Measurements from ENCODE around the gene SGSM1. TPM values are rescaled to one million over a fixed set of nuclear protein-coding genes. Genes with fewer than 3 reads are reported as not detected.
"Not testable (repeated sequence)": the region's sequence is repeated elsewhere in the genome, so short reads cannot be mapped to it uniquely, and the experiment has no call there.

Gene SGSM1
- total RNA-seq, 2 experiments from 2014 or later: 0.12 to 0.17 TPM

DNA sequence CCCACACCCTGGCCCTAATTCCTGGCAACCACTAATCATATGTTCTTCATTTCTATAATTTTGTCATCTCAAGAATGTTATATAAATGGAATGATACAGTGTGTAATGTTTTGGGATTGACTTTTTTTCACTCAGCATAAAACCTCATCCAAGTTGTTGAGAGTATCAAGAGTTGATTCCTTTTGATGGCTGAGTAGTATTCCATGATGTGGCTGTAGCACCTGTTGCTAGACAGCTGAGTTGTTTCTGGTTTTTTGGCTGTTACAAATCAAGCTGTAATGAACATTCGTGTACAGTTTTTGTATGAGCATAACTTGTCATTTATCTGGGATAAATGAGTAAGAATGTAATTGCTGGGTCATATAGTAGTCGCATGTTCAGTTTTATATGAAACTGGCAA, 81.2 kb downstream of the SGSM1 start:
- H3K4me3 Mint-ChIP-seq: no peak overlapping the region
- DNase-seq: no peak
- no peaks in the 10 kb centered on the region for H3K4me1 Mint-ChIP-seq (ENCODE audit: low read depth)
- no peaks in the 10 kb centered on the region for H3K36me3 Mint-ChIP-seq (ENCODE audit: low read depth)
- H3K27ac Mint-ChIP-seq: no peak overlapping the region
- intact Hi-C loops (cut with micrococcal nuclease): no loop called here
- H3K9me3 Mint-ChIP-seq: no peaks in the 10 kb centered on the region
- H3K27me3 Mint-ChIP-seq (ENCODE audit: low read depth): no peaks in the 10 kb centered on the region
- CTCF ChIA-PET: no interaction called here

DNA sequence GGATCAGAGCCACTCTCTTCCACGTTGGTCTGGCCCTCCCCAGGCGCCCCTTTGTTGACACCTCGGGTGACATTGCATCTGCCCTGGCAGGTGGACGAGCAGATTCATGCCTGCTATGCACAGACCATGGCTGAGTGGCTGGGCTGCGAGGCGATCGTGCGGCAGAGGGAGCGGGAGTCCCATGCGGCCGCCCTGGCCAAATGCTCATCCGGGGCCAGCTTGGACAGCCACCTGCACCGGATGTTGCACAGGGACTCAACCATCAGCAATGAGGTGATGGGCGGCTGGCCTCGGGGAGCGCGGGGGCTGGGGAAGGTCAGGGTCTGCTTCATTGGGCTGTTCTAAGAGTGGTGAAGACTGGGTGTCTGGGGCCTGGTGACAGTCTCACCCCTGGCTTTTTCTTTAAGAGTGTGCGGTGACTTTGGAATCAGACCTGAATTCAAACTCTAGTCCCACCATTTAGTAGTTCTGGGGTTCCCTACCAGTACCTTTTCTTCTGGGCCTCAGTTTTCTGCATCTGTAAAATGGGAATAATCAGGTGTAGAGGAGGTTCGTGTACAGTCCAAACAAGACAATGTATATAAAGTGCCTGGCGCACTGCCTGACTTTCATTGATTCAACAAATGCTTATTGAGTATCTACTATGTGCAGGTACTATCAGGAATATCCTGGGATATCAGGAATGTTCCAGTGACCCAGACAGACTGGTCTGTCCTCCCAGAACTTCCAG, 87.5 kb downstream of the SGSM1 start:
- Mint-ChIP-seq H3K4me3 (no peak overlapping the region), H3K27me3 (ENCODE audit: low read depth) (no peaks in the 10 kb centered on the region), H3K27ac (no peak overlapping the region), H3K9me3 (no peaks in the 10 kb centered on the region), H3K36me3 (ENCODE audit: low read depth) (no peaks in the 10 kb centered on the region), H3K4me1 (ENCODE audit: low read depth) (no peaks in the 10 kb centered on the region)
- no peak for DNase-seq
- CTCF ChIA-PET: no interaction called here
- intact Hi-C loops (cut with micrococcal nuclease): no loop called here

DNA sequence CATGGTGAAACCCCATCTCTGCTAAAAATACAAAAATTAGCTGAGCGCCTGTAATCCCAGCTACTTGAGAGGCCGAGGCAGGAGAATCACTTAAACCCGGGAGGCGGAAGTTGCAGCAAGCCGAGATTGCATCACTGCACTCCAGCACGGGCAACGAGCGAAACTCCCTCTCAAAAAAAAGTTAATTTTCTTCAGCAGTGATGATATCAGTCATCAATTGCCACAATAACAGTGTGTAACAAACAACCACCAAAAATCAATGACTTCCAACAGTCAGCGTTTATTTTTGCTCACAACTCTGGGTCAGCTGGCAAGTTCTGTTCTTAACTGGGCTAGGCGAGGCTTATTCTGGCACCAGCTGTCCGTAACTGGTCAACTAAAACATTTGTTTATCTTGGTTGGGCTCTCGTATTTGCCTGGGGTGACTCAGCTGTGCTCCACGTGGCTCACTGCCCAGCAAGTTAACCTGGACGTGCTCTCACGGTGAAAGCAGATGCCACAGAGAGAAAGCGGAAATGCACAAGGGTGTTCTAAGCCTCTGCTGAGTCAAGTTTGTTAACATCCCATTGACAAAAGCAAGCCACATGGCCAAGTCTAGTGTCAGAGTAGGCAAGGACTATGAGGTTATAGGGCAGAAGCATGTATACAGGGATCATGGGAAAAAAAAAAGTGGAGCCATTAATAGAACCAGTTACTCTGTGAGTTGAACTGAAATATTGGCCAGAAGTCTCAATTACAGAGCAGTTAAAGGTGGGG, 88.4 kb downstream of the SGSM1 start:
- CTCF ChIA-PET: interaction anchor here (1.5 kb wide), 1 partner anchor 44 kb away, joined by 5 read pairs; no protein-coding TSS in a partner anchor
- no peaks in the 10 kb centered on the region for H3K27me3 Mint-ChIP-seq (ENCODE audit: low read depth)
- H3K4me3 Mint-ChIP-seq: no peak overlapping the region
- DNase-seq: no peak
- H3K27ac Mint-ChIP-seq: no peak overlapping the region
- H3K4me1 Mint-ChIP-seq (ENCODE audit: low read depth): no peaks in the 10 kb centered on the region
- intact Hi-C loops (cut with micrococcal nuclease): no loop called here
- H3K9me3 Mint-ChIP-seq: no peaks in the 10 kb centered on the region
- H3K36me3 Mint-ChIP-seq (ENCODE audit: low read depth): no peaks in the 10 kb centered on the region

DNA sequence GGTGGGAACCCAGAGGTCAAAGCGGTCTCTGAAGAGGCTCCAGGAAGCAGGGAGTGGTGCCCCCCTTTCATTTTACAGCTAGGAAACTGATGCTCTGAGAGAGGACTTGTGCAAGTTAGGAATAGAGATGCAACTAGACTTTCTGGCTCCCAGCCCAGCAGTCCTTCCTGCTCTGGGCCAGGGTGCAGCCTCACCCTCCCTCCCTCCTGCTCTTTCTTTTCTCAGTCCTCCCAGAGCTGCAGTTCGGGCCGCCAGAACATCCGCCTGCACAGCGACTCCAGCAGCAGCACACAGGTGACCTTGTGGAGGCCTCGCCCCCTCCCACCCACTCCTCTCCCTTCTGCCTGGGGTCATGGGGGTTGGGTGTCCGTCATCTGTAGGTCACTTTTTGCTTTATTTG, 89.0 kb downstream of the SGSM1 start:
- CTCF ChIA-PET: interaction anchor here (1.5 kb wide), 1 partner anchor 45 kb away, joined by 5 read pairs; no protein-coding TSS in a partner anchor
- Mint-ChIP-seq H3K4me3 (no peak overlapping the region), H3K4me1 (ENCODE audit: low read depth) (no peaks in the 10 kb centered on the region), H3K36me3 (ENCODE audit: low read depth) (no peaks in the 10 kb centered on the region), H3K27ac (no peak overlapping the region), H3K27me3 (ENCODE audit: low read depth) (no peaks in the 10 kb centered on the region), H3K9me3 (no peaks in the 10 kb centered on the region)
- DNase-seq: no peak
- intact Hi-C loops (cut with micrococcal nuclease): no loop called here

DNA sequence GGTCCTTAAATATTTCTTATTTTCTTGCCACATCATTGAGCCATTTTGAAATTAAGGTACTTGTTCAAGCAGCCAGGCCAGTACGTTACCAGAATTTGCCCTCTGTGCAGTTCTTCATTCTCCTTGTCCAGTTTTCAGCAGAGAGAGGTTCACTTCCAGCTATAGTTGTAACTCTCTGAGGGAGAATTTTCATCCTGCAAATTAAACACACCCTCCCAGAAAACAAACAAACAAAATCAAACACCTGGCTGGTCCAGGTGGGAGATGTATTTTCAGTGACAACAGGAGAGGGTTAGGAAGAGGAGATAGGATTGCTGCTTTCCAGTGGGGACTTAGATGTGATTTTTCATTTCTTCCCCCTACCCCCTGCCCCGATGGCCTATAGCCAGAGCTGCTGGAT, 95.4 kb downstream of the SGSM1 start:
- Mint-ChIP-seq H3K36me3 (ENCODE audit: low read depth) (peaks cover 9% of the 10 kb centered on the region), H3K4me1 (ENCODE audit: low read depth) (no peaks in the 10 kb centered on the region), H3K9me3 (peaks cover 12% of the 10 kb centered on the region), H3K27ac (no peak overlapping the region), H3K4me3 (no peak overlapping the region), H3K27me3 (ENCODE audit: low read depth) (no peaks in the 10 kb centered on the region)
- intact Hi-C loops (cut with micrococcal nuclease): no loop called here
- DNase-seq: no peak
- CTCF ChIA-PET: no interaction called here

DNA sequence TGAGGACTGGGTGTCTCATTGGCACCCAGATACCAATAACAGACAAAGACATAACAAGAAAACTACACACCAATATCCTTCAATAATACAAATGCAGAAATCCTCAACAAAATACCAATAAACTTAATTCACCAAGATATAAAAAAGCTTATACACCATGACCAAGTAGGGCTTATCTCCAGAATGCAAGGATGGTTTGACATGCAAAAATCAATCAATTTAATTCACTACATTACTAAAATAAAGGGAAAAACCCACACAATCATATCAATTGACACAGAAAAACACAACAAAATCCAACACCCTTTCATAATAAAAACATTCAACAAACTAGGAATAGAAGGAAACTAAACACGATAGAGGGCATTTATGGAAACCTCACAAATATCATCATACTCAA, 99.9 kb downstream of the SGSM1 start:
- intact Hi-C loops (cut with micrococcal nuclease): no loop called here
- Mint-ChIP-seq H3K27ac (no peak overlapping the region), H3K4me3 (no peak overlapping the region), H3K9me3 (peaks cover 13% of the 10 kb centered on the region), H3K27me3 (ENCODE audit: low read depth) (no peaks in the 10 kb centered on the region), H3K4me1 (ENCODE audit: low read depth) (no peaks in the 10 kb centered on the region), H3K36me3 (ENCODE audit: low read depth) (peaks cover 9% of the 10 kb centered on the region)
- CTCF ChIA-PET: no interaction called here
- no peak for DNase-seq

DNA sequence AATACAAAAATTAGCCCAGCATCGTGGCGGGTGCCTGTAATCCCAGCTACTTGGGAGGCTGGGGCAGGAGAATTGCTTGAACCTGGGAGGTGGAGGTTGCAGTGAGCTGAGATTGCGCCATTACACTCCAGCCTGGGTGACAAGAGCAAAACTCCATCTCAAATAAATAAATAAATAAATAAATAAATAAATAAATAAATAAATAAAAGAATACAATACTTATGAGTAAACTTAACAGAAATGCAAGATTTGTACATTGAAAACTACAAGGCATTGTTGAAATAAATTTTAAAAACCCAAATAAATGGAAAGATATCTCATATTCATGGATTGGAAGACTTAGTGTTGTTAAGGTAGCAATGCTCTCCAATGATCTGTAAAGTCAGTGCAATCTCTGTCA, 101.1 kb downstream of the SGSM1 start:
- H3K27ac Mint-ChIP-seq; H3K36me3 Mint-ChIP-seq (ENCODE audit: low read depth); H3K27me3 Mint-ChIP-seq (ENCODE audit: low read depth); H3K4me3 Mint-ChIP-seq; H3K4me1 Mint-ChIP-seq (ENCODE audit: low read depth); DNase-seq; intact Hi-C loops (cut with micrococcal nuclease): not testable (repeated sequence)
- CTCF ChIA-PET: interaction anchor here (0.7 kb wide), 1 partner anchor 15 kb away, joined by 3 read pairs; no protein-coding TSS in a partner anchor
- H3K9me3 Mint-ChIP-seq: peaks cover 13% of the 10 kb centered on the region

DNA sequence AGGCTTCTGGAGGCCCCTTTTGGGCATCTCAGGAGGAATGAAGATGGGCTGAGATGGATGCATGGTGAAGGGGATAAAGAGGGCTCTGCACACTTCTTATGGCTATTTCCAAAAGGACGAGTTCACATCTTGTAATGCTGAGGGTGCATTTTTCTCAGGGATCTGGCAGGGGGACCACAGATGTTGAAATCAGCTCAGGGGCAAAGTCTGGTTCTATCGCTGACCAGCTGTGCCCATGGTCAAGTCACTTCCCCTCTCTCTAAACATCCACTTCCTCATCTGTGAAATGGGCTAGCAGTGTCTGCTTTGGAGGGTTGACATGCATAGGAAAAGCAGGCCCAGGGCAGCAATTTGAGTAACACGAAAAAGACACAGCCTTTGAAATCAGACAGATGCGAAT, 114.0 kb downstream of the SGSM1 start:
- Mint-ChIP-seq H3K36me3 (ENCODE audit: low read depth) (no peaks in the 10 kb centered on the region), H3K4me3 (no peak overlapping the region), H3K27ac (no peak overlapping the region), H3K4me1 (ENCODE audit: low read depth) (no peaks in the 10 kb centered on the region), H3K9me3 (no peaks in the 10 kb centered on the region), H3K27me3 (ENCODE audit: low read depth) (no peaks in the 10 kb centered on the region)
- DNase-seq: no peak
- intact Hi-C loops (cut with micrococcal nuclease): no loop called here
- CTCF ChIA-PET: no interaction called here

DNA sequence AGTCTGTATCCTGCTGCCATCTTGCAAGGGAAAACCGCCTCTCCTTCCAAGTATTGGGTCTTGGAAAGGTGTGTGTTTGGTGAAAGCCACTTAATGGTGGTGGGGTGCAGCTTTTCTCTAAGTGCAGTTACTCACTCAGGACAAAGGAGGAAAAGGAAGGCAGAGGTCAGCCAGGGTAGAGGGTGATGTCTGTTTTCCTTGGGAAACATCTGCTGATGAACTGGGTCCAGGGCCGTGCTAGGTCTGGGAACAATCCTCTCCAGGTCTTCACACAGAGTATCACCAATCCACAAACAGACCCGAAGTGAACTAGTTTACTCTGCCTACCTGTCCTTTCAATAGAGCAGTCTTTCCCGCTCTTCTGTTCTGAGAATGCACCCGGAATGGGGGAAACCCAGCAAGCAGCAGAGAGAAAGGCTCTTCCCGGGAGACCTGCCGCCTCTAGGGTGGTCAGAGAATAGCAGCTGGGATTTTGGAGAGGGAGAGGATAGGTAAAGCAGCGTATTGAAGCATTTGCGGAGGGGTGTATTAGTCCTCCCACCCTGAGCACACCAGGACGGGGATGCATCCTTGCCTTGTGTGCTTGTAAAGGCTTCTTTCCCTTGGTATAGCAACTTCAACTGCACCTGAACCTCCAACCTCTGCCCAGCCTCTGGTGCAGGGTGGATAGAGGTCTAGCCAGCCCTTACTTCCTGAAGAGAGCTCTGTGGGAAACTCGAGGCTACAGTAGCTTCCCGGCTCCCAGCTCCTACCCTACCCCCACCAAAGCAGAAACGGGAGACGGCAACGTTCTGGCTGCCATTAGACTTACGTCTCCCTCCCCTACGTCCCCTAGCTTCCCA, 119.8 kb downstream of the SGSM1 start:
- CTCF ChIA-PET: no interaction called here
- Mint-ChIP-seq H3K4me3 (no peak overlapping the region), H3K36me3 (ENCODE audit: low read depth) (no peaks in the 10 kb centered on the region), H3K9me3 (peaks cover 1% of the 10 kb centered on the region), H3K27ac (no peak overlapping the region), H3K4me1 (ENCODE audit: low read depth) (no peaks in the 10 kb centered on the region), H3K27me3 (ENCODE audit: low read depth) (peaks cover 2% of the 10 kb centered on the region)
- no peak for DNase-seq
- intact Hi-C loops (cut with micrococcal nuclease): no loop called here

DNA sequence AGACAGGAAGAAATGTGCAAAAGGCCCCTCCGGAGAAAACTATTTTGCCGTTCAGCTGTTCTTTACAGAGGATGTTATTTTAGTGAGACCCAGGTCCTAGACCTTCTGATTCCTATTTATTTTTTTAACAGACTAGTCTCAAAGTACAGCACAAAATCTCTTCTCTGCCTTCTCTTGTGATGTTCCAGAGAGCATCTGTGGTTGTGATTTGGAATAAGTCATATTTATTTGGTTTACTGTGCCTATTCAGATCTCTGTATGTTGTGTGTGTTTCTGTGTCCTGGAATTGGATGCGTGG, 120.4 kb downstream of the SGSM1 start:
- CTCF ChIA-PET: interaction anchor here (0.8 to 1.3 kb wide), 2 partner anchors 12 to 24 kb away, joined by 3 read pairs; no protein-coding TSS in a partner anchor
- H3K36me3 Mint-ChIP-seq (ENCODE audit: low read depth): no peaks in the 10 kb centered on the region

DNA sequence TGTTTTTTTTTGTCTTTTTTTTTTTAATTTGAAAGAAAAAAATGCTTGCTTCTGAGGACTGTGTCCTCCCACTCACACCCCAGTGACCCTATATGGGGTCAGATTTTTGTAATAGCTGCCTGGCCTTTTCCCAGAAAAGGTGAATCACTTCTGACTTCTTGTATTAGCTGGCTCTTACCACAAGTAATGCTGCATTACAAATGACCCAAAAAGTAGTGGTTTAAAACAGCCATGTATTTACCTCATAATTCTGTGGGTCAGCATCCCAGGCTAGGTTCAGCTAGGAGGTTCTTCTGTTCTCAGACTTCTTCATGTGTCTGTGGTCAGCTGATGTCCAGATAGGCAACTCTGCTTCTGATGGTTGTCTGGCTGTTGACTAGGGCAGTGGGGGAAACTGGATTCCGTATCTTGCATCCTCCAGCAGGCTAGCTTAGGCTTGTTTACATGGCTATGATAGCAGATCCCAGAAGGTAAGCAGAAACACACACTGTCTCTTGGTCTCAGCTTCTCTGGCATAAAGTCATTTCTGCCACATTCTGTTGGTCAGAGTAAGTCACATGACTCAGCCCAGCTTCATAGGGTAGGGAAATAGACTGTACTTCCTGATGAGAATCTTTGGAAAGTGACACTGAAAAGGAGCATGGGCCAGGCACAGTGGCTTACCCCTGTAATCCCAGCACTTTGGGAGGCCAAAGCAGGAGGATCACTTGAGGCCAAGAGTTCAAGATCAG, 121.0 kb downstream of the SGSM1 start:
- CTCF ChIA-PET: interaction anchor here (0.6 to 1.3 kb wide), 3 partner anchors 11 to 112 kb away, joined by 3 read pairs; no protein-coding TSS in a partner anchor
- intact Hi-C loops (cut with micrococcal nuclease): no loop called here
- no peak for DNase-seq
- no peaks in the 10 kb centered on the region for H3K4me1 Mint-ChIP-seq (ENCODE audit: low read depth)
- no peak overlapping the region for H3K4me3 Mint-ChIP-seq
- no peak overlapping the region for H3K27ac Mint-ChIP-seq
- peaks cover 2% of the 10 kb centered on the region for H3K27me3 Mint-ChIP-seq (ENCODE audit: low read depth)
- peaks cover 1% of the 10 kb centered on the region for H3K9me3 Mint-ChIP-seq
- no peaks in the 10 kb centered on the region for H3K36me3 Mint-ChIP-seq (ENCODE audit: low read depth)

More for the DNA sequence above, 120.4 kb downstream of the SGSM1 start:
- Mint-ChIP-seq H3K27ac (no peak overlapping the region), H3K9me3 (peaks cover 1% of the 10 kb centered on the region), H3K4me3 (no peak overlapping the region), H3K4me1 (ENCODE audit: low read depth) (no peaks in the 10 kb centered on the region), H3K27me3 (ENCODE audit: low read depth) (peaks cover 2% of the 10 kb centered on the region)
- no peak for DNase-seq
- intact Hi-C loops (cut with micrococcal nuclease): no loop called here

DNA sequence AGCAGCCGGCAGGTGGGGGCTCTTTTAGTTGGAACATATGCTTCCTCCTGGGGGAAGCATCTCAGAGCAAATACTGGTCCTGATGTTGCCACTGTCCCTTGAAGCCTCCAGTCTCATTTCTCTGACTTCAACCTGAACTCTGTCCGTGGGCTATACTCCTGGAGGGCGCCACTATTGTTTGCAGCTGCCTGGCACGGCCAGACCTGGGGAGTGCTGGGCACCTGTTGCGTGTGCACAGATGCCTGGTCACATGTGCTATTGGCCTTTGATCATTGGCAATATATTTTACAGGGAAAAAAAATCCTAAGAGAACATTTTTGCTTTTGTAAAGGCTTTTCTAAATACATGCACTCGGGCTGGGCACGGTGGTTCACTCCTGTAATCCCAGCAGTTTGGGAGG, 122.3 kb downstream of the SGSM1 start:
- CTCF ChIA-PET: no interaction called here
- no peak overlapping the region for H3K27ac Mint-ChIP-seq
- intact Hi-C loops (cut with micrococcal nuclease): no loop called here
- H3K36me3 Mint-ChIP-seq (ENCODE audit: low read depth): no peaks in the 10 kb centered on the region
- peaks cover 1% of the 10 kb centered on the region for H3K9me3 Mint-ChIP-seq
- DNase-seq: no peak
- H3K4me1 Mint-ChIP-seq (ENCODE audit: low read depth): no peaks in the 10 kb centered on the region
- H3K27me3 Mint-ChIP-seq (ENCODE audit: low read depth): peaks cover 2% of the 10 kb centered on the region
- no peak overlapping the region for H3K4me3 Mint-ChIP-seq

Measured in activated naive CD4-positive, alpha-beta T cell treated with anti-CD3 and anti-CD28 coated beads for 36 hours (primary cell).